ENCODE data around the gene CRB1.
A peak's percentile ranks its signal among the peaks of the same experiment; 100 is the strongest.

Gene CRB1

DNA sequence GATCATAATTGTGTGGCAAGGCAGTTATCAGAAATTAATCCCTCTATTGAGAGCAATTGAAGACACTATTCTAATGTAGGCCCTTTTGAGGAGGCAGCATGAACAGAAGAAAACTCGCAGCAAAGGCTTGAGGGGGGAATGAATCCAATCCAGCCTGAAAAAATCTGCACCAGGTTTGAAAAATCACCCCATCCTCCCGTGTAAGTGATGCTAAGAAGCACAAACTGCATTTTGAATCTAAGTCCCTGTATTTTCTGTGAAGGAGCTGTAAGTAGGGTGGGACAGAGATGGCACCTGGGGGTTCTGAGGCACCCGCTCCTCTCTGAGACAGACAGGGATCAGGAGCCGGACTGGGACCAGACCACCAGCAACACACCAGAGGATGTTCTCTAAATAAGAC, at the start of gene CRB1:
CRB1 (plus strand) TSS at position 241 of the 400 bp plus-strand sequence. CDS start 161 bp downstream, outside the sequence.
- DNase-seq: peak in 1 of 2 experiments; percentile 53

- DNase-seq: no peak
Measured at GRCh38 chr1:197218857-197219256, 49.2 kb upstream of the CRB1 start.

- no peak for DNase-seq
Measured at GRCh38 chr1:197222025-197222685, 45.9 kb upstream of the CRB1 start.

DNA sequence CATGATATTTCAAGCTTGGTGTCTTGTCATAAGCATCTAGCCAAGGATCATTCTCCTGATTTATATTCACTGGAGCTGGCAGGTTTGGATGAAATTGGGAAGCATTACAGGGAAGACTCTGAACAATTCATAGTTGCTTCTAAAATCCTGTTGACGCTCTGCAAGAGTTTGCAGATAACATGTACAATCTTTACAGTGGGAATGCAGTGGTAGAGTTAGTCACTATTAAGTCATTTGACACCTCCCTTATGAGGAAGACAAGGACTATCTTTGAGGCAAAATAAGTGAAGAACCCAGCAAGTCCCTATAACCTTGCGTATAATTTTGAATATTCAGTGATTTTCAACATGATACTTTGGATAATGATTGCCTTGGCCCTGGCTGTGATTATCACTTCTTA, 45.3 kb upstream of the CRB1 start:
- no peak for DNase-seq

DNA sequence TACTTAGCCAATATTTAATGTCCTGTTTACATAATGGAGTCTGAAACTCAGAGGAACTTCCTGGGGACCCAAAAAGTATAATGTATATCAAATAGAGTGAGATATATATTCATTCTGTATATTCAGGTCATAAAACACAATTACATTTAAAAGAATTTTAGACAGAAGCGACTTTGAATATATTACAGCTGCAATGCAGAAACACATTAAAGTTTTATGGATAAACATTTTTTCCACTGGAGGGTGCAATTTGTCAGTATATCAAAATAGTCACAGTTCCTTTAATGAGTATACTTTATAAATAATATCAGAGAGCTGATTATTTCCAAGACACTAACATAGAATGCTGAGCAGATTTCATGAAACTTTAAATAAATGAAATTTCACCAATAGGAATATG, 43.9 kb upstream of the CRB1 start:
- no peak for DNase-seq

- no peak for DNase-seq
Measured at GRCh38 chr1:197225611-197226010, 42.4 kb upstream of the CRB1 start.

DNA sequence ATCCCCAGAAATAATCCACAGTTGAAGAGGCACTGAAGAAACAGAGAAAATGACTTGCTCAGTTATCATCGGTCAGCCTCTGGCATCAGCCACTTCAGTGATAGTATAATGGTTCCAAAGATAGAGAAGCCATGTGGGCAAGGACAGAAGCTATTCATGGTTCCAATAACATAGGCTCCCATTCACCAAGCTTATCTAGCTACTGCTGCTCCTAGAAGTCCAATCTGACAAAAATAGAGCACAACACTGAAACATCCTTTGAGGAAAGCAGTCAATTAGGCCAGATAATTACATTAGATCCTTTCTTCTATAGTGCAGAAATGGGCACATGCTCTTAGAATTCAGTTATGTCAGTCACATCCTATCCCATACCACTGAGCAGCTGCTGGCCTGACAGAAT, 33.5 kb upstream of the CRB1 start:
- no peak for DNase-seq

GRCh38 chr1:197235355-197235754, 32.7 kb upstream of the CRB1 start:
- DNase-seq: no peak

DNA sequence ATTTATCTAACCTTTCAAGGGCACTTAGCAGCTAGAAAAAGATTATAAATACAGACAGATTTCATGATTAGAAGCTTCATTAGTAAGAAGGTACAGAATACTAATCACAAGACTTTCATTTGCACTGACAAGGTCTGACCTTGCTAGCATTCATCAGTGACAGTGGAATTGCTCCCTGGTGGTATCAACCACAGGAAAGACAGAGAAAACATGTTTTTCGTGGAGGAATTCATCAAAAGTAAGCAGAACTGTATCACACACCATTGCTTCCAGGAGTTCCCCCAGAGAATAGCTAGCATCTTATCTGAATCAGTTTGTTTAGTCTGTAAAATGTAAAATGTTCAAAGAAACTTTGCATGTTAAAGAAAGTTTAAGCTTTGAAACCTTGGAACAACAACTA, 20.6 kb upstream of the CRB1 start:
- DNase-seq: no peak

DNA sequence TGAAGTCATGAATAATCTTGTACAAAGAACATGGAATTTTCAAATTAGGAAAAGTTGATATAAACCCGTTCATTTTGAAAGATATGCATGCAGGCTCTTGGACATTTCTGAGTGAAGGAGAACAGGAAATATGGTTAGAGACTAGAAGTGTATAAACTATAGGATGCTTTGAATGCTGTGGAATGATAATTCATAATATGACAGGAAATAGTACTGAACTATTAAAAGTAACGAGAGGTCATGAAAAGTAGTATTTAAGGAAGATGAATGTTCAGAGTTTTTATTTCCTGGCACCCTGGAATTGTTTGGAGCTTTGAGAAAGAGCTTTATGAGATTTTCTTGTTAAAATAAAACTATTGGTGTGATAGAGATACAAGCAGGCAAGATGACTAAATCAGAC, 18.7 kb upstream of the CRB1 start:
- DNase-seq: no peak

DNA sequence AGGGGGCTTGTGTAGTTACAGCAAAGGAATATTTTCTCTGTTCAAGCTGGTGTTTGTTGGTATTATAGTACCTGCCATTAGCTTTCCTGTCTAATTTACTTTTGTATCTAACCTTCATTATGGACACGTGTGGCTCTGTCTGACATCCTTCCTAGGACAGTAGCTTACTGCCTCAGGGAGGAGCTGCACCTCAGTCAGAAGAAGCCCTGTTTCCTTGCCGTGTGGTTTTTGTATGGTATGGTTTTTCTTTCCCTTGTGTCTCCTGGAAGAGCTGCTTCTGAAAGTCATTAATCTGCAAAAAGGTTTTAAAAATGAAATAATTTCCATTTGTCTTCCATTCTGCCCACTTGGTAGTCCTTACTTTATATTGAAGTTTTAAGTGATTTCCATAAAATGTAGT, 17.4 kb upstream of the CRB1 start:
- no peak for DNase-seq

DNA sequence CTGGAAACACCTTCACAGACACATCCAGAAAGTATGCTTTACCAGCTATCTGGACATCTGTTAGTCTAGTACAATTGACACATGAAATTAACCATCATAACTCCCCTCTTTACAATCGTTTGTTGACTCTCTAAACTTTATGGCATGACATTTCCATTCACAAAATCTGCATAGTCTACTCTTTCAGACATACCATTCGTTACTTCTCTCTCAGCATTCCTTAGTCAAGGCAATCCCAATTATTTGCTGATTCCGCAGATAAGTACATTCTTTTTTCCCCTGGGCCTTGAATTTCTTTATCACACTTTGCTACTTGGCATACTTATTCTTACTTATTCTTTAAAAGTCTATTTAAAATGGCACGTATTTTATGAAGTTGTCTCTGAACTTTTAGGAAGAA, 15.1 kb upstream of the CRB1 start:
- DNase-seq: no peak

GRCh38 chr1:197254866-197255265, 13.2 kb upstream of the CRB1 start:
- DNase-seq: no peak

GRCh38 chr1:197264936-197265567, 3.0 kb upstream of the CRB1 start:
- DNase-seq: no peak

DNA sequence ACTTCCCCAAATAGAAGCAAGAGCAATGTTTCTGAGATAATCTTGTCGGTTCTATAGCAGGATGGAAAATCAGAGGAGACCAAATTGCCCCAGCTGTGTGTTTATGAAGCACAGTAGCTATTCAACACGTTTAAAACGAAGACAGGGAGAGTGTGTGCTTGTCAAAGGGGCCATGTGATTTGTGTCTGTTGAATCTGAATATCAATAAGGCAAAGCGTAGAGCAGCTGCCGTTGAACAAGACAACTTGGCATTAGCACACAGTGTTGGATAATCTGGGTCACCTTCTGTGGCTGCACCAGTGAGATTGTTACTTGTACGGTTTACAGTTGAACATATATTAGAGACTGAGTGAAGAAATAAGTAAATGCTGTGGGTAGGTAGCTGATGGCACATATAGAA, 1.0 kb downstream of the CRB1 start:
- DNase-seq: peak; percentile 44 to 76

- DNase-seq: no peak
Measured at GRCh38 chr1:197272791-197273190, 4.7 kb downstream of the CRB1 start.

GRCh38 chr1:197277166-197277565, 9.1 kb downstream of the CRB1 start:
- DNase-seq: no peak

GRCh38 chr1:197284325-197284724, 16.3 kb downstream of the CRB1 start:
- DNase-seq: no peak

DNA sequence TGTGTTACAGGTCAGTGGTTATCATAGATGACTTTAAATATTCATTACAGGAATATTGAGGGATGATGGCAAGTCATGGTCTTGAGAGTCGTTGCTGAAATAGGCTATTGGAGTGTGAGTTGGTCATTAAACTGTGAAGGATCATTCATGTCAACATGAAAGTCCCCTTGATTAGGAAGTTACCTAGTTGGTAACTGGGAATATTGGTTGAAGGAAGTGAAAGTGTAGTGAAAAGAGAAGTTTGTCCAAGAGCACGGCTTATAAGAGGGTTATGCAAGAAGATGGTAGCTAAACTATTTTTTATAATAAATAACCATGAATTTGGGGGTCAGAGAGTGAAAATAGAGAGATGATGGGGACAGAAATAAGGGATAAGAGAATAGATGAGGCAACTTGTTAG, 16.9 kb downstream of the CRB1 start:
- no peak for DNase-seq

- DNase-seq: no peak
Measured at GRCh38 chr1:197285526-197286205, 17.6 kb downstream of the CRB1 start.

GRCh38 chr1:197286634-197287033, 18.6 kb downstream of the CRB1 start:
- DNase-seq: no peak

- no peak for DNase-seq
Measured at GRCh38 chr1:197287863-197288262, 19.8 kb downstream of the CRB1 start.

DNA sequence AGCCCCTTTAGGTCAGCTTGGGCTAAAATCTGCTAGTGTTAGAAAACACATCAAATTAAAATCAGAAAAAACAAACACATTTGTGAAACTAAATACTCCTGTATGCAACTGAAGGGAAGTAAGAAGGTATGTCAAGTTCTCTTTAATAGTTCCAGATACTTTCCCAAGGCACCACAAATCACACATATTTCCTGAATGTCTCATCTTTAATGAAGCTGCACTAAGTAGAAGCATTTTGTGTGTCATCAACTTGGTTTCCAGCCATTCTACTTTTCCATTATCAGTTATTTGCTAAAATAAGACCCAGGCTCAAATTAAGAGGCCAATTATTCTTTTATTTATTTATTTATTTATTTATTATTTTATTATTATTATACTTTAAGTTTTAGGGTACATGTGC, 34.7 kb downstream of the CRB1 start:
- DNase-seq: no peak

- DNase-seq: no peak
Measured at GRCh38 chr1:197303463-197303862, 35.4 kb downstream of the CRB1 start.
